ENCODE data around the gene LRRK1.
"Not testable (repeated sequence)": the region's sequence is repeated elsewhere in the genome, so short reads cannot be mapped to it uniquely, and the experiment has no call there.

LRRK1 gene

GRCh38 chr15:101092867-101093202 is 173.7 kb downstream of the LRRK1 start:
- TF ChIP-seq POLR2A (IDR thresholded peaks at IDR 0.05; ENCODE audit: low read length) (no peak), GATA1 (IDR thresholded peaks at IDR 0.05; ENCODE audit: low read depth, low read length) (no peak)
- DNase-seq, result no peak

- no peak for TF ChIP-seq POLR2A (IDR thresholded peaks at IDR 0.05; ENCODE audit: low read length)
- TF ChIP-seq GATA1 (IDR thresholded peaks at IDR 0.05; ENCODE audit: low read depth, low read length), result no peak
- DNase-seq, result no peak
Observed at GRCh38 chr15:101093958-101094357, 174.8 kb downstream of the LRRK1 start.

- DNase-seq, result not testable (repeated sequence)
Observed at GRCh38 chr15:101095796-101096406, 176.7 kb downstream of the LRRK1 start.

GRCh38 chr15:101097111-101097510 is 178.0 kb downstream of the LRRK1 start:
- no peak for DNase-seq
- TF ChIP-seq GATA1 (IDR thresholded peaks at IDR 0.05; ENCODE audit: low read depth, low read length) (no peak), POLR2A (IDR thresholded peaks at IDR 0.05; ENCODE audit: low read length) (no peak)

GRCh38 chr15:101099183-101099582 is 180.0 kb downstream of the LRRK1 start:
- DNase-seq, result no peak
- TF ChIP-seq GATA1 (IDR thresholded peaks at IDR 0.05; ENCODE audit: low read depth, low read length) (no peak), POLR2A (IDR thresholded peaks at IDR 0.05; ENCODE audit: low read length) (no peak)

- DNase-seq, result no peak
- TF ChIP-seq GATA1 (IDR thresholded peaks at IDR 0.05; ENCODE audit: low read depth, low read length), result no peak
- no peak for TF ChIP-seq POLR2A (IDR thresholded peaks at IDR 0.05; ENCODE audit: low read length)
Observed at GRCh38 chr15:101100118-101100517, 181.0 kb downstream of the LRRK1 start.

GRCh38 chr15:101100593-101101442 is 181.7 kb downstream of the LRRK1 start:
- no peak for DNase-seq
- no peak for TF ChIP-seq GATA1 (IDR thresholded peaks at IDR 0.05; ENCODE audit: low read depth, low read length)
- no peak for TF ChIP-seq POLR2A (IDR thresholded peaks at IDR 0.05; ENCODE audit: low read length)

- DNase-seq, result no peak
- TF ChIP-seq GATA1 (IDR thresholded peaks at IDR 0.05; ENCODE audit: low read depth, low read length) (no peak), POLR2A (IDR thresholded peaks at IDR 0.05; ENCODE audit: low read length) (no peak)
Observed at GRCh38 chr15:101101676-101102075, 182.5 kb downstream of the LRRK1 start.

GRCh38 chr15:101102746-101103145 is 183.6 kb downstream of the LRRK1 start:
- TF ChIP-seq POLR2A (IDR thresholded peaks at IDR 0.05; ENCODE audit: low read length), result no peak
- no peak for TF ChIP-seq GATA1 (IDR thresholded peaks at IDR 0.05; ENCODE audit: low read depth, low read length)

GRCh38 chr15:101103598-101103997 is 184.4 kb downstream of the LRRK1 start:
- no peak for TF ChIP-seq POLR2A (IDR thresholded peaks at IDR 0.05; ENCODE audit: low read length)
- TF ChIP-seq GATA1 (IDR thresholded peaks at IDR 0.05; ENCODE audit: low read depth, low read length), result no peak
- DNase-seq, result no peak

More at GRCh38 chr15:101102746-101103145, 183.6 kb downstream of the LRRK1 start:
- DNase-seq, result no peak

GRCh38 chr15:101104141-101104540 is 185.0 kb downstream of the LRRK1 start:
- DNase-seq, result no peak
- no peak for TF ChIP-seq GATA1 (IDR thresholded peaks at IDR 0.05; ENCODE audit: low read depth, low read length)

- no peak for DNase-seq
- TF ChIP-seq GATA1 (IDR thresholded peaks at IDR 0.05; ENCODE audit: low read depth, low read length), result no peak
- no peak for TF ChIP-seq POLR2A (IDR thresholded peaks at IDR 0.05; ENCODE audit: low read length)
Observed at GRCh38 chr15:101105059-101105891, 186.1 kb downstream of the LRRK1 start.

- no peak for DNase-seq
- TF ChIP-seq GATA1 (IDR thresholded peaks at IDR 0.05; ENCODE audit: low read depth, low read length) (no peak), POLR2A (IDR thresholded peaks at IDR 0.05; ENCODE audit: low read length) (no peak)
Observed at GRCh38 chr15:101107101-101107500, 187.9 kb downstream of the LRRK1 start.
